Measurements from ENCODE around the gene MYH10. TPM values are rescaled to one million over a fixed set of nuclear protein-coding genes. Genes with fewer than 3 reads are reported as not detected.

The MYH10 gene
- total RNA-seq, 1 donor from 2014 or later, result 49.7 TPM

DNA sequence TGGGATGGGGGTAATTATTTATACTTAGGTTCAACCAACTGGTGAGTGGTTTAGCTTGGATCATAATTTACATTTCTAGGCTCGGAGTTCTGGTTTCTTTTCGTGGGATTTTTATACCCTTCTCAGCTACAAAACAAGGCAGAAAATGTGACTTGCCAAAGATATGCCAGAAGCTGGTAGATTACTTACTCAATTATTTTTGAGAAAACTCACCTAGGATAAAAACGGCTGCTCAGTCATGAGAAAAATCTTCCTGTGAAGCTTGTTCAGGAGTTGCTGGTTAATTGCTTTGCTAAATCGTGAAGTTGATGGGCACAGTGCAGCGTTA lies 193.7 kb downstream of the MYH10 start:
- intact Hi-C loops (cut with micrococcal nuclease), result no loop called here
- peaks cover 60% of the 10 kb centered on the region for H3K4me1 ChIP-seq

DNA sequence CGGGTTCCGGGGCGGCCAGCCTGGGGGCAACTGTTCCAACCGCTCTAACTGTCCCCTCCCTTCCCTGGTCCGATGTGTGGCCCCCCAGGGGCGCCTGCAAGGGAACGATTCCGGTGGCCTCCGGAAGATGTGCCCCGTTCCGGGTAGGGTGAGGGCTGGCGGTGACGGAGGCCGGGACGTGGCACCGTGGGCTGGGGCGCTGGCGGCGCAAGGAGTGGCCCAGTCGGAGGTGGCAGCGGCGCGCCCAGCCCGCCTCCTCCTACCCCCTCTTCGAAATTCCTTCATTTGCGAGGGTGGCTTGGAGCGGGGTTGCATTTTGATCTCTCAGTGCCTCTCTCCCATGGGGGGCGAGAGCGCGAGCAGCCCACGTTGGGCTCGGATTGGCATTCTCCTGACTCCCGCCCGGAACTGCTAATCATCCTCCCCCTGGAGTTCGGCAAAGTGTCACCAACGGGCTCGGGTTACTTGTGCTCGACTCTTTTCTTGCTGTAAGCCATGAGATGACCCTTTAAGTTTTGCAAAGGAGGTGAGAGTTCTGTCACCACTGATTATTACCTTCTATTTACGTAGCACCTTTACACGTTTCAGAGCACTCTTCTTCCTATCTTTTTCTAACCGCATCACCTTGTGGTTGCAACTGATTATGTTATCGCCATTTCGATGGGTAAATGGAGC lies 194.2 kb downstream of the MYH10 start:
- peak overlapping the region; percentile 99 for H3K4me3 ChIP-seq
- H3K9me3 ChIP-seq (replicated peaks), result no peaks in the 10 kb centered on the region
- intact Hi-C loops (cut with micrococcal nuclease), result no loop called here
- H3K27ac ChIP-seq (replicated peaks), result peak overlapping the region; percentile 100
- DNase-seq, result peak; percentile 62
- peaks cover 18% of the 10 kb centered on the region for H3K36me3 ChIP-seq
- TF ChIP-seq, protein P1, sequence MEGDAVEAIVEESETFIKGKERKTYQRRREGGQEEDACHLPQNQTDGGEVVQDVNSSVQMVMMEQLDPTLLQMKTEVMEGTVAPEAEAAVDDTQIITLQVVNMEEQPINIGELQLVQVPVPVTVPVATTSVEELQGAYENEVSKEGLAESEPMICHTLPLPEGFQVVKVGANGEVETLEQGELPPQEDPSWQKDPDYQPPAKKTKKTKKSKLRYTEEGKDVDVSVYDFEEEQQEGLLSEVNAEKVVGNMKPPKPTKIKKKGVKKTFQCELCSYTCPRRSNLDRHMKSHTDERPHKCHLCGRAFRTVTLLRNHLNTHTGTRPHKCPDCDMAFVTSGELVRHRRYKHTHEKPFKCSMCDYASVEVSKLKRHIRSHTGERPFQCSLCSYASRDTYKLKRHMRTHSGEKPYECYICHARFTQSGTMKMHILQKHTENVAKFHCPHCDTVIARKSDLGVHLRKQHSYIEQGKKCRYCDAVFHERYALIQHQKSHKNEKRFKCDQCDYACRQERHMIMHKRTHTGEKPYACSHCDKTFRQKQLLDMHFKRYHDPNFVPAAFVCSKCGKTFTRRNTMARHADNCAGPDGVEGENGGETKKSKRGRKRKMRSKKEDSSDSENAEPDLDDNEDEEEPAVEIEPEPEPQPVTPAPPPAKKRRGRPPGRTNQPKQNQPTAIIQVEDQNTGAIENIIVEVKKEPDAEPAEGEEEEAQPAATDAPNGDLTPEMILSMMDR (IDR thresholded peaks at IDR 0.05; ENCODE audit: borderline replicate concordance), result no peak
- H3K27me3 ChIP-seq (ENCODE audit: low read depth), result no peaks in the 10 kb centered on the region
- peaks cover 60% of the 10 kb centered on the region for H3K4me1 ChIP-seq

More for the DNA sequence above, 193.7 kb downstream of the MYH10 start:
- H3K9me3 ChIP-seq (replicated peaks), result no peaks in the 10 kb centered on the region
- no peak for DNase-seq
- peaks cover 18% of the 10 kb centered on the region for H3K36me3 ChIP-seq
- peak overlapping the region; percentile 100 for H3K27ac ChIP-seq (replicated peaks)
- H3K27me3 ChIP-seq (ENCODE audit: low read depth), result no peaks in the 10 kb centered on the region
- H3K4me3 ChIP-seq, result peak overlapping the region; percentile 99
- TF ChIP-seq, protein P1 (IDR thresholded peaks at IDR 0.05; ENCODE audit: borderline replicate concordance), result no peak

DNA sequence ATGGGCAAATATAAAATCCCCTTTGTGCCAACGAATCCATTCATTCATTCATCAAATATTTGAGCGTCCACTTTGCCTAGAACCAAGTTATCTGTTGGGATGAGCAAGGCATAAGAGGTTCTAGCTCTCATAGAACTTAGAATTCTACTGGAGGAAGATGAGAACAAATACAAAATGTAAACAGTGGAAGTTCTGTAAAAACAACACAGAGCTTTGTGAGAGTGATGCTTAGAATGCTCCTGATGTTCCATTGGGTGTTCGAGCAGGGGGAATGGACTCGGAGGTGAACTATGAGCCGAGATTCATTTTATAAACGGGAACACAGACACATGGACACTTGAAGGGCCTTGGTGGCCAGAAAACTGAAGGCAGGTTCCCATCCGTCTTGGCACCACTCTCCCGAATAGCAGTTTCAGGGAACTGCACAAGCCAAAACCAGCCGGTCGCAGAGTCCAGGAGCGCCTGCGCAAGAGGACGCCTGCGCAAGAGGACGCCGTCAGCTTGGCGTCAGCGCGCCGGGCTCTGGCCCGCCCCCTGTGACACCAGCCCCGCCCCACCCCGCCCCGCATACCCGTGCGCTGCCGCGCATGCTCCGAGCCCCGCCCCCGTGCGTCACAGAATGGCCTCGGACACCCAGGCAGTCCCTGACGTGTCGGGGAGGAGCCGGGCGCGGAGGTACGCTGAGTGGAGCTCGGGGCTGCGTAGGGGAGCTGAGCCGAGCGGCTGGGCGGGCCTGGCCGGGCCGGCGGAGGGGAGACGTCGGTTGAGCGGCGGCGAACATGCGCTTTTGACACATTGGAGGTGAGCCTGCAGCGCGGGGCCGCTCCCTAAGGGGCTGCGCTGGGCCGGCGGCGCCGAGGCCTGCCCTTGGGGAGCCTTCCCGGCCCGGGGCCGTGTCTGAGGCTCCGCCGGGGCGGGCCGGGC lies 195.0 kb downstream of the MYH10 start, which contains the start of gene NDEL1:
Gene NDEL1 (plus strand): TSS at position 640 of the 924 bp plus-strand sequence. CDS start 8,388 bp downstream, outside the sequence.
- Histone ChIP-seq H3K4me3 (peak within 1 kb of the TSS; percentile 99), H3K27ac (replicated peaks) (peak within 1 kb of the TSS; percentile 100), H3K27me3 (ENCODE audit: low read depth) (no peaks in the 10 kb centered on the region), H3K9me3 (replicated peaks) (no peaks in the 10 kb centered on the region), H3K4me1 (peaks cover 60% of the 10 kb centered on the region), H3K36me3 (peaks cover 18% of the 10 kb centered on the region)
- TF ChIP-seq, protein P1 (IDR thresholded peaks at IDR 0.05; ENCODE audit: borderline replicate concordance), result no peak
- DNase-seq, result peak; percentile 99
- intact Hi-C loops (cut with micrococcal nuclease), result no loop called here

DNA sequence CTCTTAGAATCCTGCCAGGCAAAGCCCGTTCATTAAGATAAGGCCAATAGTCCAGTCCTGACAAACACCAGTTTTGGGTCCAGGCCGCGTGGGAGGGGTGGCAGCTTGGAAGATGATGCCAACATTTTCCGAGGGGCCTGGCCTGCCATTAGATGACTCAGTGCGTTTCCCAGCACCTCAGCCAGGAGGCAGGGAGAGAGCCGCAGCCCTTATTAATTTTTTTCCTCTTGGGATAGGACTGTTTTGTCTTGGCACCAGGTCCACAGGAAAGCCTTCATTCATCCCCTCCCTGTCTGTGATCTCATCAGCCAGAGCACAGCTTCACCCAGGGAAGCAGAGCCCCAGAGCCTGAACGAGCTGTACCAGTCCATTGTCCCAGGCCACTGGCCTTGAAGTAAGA lies 199.6 kb downstream of the MYH10 start:
- peak; percentile 58 for DNase-seq
- H3K4me1 ChIP-seq, result peaks cover 21% of the 10 kb centered on the region
- H3K4me3 ChIP-seq, result no peak overlapping the region
- TF ChIP-seq, protein P1 (IDR thresholded peaks at IDR 0.05; ENCODE audit: borderline replicate concordance), result peak; percentile 12
- H3K9me3 ChIP-seq (replicated peaks), result no peaks in the 10 kb centered on the region
- H3K27ac ChIP-seq (replicated peaks), result peak overlapping the region; percentile 75
- no peaks in the 10 kb centered on the region for H3K36me3 ChIP-seq
- intact Hi-C loops (cut with micrococcal nuclease), result no loop called here
- H3K27me3 ChIP-seq (ENCODE audit: low read depth), result no peaks in the 10 kb centered on the region

DNA sequence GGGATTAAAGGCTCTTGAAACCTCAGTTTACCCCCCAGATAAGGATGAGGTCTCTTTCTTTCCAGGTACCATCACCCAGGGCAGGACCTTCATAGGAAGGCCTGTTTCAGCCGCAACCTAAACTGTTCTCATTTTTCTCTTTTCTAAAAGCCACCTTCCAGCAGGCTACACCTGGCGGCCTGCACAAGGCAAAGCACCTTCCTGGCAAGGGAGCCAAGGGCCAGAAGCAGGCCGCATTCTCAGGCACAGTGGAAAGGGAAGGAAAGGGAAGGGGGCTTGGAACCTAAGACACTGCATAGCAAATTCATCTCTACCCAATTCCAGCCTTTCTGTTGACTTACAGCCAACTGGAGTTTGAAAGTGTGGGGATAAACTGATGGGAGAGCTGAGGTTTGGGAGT lies 203.7 kb downstream of the MYH10 start:
- Histone ChIP-seq H3K9me3 (replicated peaks) (peaks cover 7% of the 10 kb centered on the region), H3K36me3 (no peaks in the 10 kb centered on the region), H3K27ac (replicated peaks) (no peak overlapping the region), H3K4me1 (peaks cover 13% of the 10 kb centered on the region), H3K4me3 (no peak overlapping the region), H3K27me3 (ENCODE audit: low read depth) (no peaks in the 10 kb centered on the region)
- no peak for DNase-seq
- intact Hi-C loops (cut with micrococcal nuclease), result no loop called here
- TF ChIP-seq, protein P1 (IDR thresholded peaks at IDR 0.05; ENCODE audit: borderline replicate concordance), result no peak
